ENCODE data around the gene RPL18. TPM values are rescaled to one million over a fixed set of nuclear protein-coding genes. Genes with fewer than 3 reads are reported as not detected.
"Not testable (repeated sequence)": the region's sequence is repeated elsewhere in the genome, so short reads cannot be mapped to it uniquely, and the experiment has no call there.

Gene RPL18
- polyA plus RNA-seq (2014; cell fraction: cytosol; rRNA removed): 2,124 and 2,804 TPM in 2 replicates
- polyA plus RNA-seq (2014; cell fraction: nucleus; rRNA removed): 1,314 and 1,437 TPM in 2 replicates

DNA sequence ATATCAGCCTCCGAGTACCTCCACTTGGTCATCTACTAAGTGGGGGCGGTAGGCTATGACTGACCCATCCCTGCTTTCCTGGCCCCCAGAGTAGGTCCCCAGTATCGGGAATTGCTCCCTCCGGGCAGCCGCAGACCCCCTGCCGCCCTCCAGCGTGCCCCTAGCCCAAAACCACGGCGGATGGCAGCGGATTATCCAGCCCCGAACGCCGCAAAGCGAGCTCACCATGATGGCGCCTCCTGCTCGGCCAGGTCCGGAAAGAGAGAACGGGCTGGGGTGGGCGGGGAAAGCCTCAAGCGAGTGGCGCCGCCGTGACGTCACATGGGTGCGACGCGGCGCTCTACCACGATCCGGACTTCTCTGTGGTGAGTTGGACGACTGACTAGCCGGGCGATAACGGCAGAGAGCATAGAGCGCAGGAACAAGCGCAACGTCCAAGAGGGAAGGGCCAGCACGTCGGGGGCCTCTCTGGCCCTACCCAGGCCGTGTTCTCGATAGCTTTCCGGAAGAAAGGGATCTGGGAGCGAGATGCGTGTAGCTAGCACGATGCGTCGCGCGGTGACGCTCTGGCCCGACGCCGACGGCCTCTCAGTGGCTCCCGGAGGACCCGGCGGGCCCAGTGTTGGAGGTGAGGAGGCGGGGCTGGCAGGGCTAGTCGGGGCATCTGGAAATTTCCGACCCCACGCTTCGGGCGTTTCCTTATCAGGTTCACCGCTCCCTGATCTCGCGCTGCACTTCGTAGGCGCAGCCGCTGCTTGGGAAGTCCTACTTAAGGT, at the start of gene RPL18, which contains the start of gene SPHK2:
TSS of gene RPL18 (minus strand) at position 263 of the 776 bp plus-strand sequence. CDS start at position 228, 35 bp downstream.
TSS of gene SPHK2 (plus strand) at position 591 of the 776 bp plus-strand sequence. CDS start 1,009 bp downstream, outside the sequence.
- peak; percentile 98 for DNase-seq (ENCODE audit: low spot score)

DNA sequence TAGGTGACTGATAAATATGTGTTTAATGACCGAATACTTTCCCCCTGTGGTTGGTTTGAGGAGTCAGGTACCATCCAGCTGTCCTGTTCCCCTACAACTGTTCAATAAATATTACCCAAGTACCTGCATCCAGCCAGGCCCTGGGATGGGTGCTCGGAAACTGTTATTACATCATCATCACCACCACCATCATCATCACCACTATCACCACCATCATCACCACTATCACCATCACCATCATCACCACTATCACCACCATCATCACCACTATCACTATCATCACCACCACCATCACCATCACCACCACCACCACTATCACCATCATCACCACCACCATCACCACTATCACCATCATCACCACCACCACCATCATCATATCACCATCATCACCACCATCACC, 49.8 kb upstream of the RPL18 start:
- DNase-seq (ENCODE audit: low spot score): no peak

DNA sequence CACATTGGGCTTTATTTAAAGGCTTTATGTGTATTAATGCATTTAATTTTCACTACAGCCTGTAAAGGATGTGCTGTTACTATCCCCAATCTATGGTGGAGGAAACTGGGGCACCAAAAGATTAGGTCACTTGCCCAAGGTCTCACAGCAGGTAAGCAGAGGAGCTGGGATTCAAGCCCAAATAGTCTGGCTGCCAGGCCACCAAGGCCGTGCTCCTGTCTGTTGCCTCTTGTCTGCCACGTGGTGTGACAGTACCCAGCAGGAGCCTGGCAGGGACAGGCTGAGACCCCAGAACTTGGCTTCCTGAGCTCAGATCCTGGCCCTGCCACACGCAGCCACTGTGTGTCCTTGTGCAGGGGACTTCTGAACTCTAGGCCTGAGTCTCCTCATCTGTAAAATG, 49.4 kb upstream of the RPL18 start:
- DNase-seq (ENCODE audit: low spot score): no peak

DNA sequence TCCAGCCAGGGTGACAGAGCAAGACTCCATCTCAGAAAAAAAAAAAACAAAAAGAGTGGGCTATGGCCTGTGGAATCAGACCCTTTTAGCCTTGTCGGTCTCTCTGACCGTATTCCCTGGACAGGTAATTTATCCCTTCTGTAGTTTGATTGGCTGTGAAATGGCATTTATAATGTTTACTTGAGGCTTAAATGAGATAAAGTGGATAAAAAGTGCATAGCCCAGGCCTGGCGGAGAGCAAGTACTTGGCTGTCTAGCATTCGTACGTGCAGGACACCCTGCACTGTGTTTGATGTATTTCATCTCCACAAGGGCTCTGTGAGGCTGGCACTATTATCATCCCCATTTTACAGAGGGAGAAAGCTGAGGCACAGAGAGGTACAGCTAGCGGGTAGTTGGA, 46.8 kb upstream of the RPL18 start:
- no peak for DNase-seq (ENCODE audit: low spot score)

DNA sequence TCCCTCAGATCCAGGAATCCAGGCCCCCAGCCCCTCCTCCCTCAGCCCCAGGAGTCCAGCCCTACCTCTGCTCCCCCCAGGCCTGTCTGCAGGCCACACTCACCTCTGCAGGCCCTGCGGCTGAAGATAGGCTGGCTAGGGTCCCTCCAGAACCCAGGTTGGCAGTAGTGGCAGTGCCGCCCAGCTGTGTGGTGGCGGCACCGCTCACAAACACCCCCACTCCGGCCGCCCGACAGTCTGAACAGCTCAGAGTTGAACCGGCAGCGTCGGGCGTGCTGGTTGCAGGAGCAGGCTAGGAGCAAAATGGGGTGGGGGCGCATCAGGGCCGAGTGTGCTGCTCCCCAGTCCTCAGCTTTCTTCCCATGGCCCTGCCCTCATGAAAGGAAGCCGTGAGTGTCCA, 45.5 kb upstream of the RPL18 start:
- no peak for DNase-seq (ENCODE audit: low spot score)

DNA sequence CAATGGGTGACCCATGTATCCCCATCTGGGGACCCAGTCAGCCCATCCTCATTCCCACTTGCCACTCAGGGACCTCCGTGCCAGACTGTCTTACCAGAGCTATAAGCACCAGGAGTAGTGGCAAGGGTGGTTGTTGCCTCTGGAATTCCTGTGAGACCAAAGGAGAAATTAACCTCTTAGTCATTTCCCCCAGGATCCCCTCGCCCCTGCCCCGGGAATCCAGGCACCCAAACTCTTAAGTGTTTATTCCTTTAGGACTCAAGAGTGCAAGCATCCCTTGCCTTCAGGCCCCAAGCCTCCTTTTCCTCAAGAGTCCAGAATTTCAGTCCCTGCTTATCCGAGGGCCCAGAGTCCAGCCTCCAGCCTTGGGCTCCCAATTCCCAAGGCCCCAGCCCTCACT, 44.7 kb upstream of the RPL18 start:
- DNase-seq (ENCODE audit: low spot score): no peak

DNA sequence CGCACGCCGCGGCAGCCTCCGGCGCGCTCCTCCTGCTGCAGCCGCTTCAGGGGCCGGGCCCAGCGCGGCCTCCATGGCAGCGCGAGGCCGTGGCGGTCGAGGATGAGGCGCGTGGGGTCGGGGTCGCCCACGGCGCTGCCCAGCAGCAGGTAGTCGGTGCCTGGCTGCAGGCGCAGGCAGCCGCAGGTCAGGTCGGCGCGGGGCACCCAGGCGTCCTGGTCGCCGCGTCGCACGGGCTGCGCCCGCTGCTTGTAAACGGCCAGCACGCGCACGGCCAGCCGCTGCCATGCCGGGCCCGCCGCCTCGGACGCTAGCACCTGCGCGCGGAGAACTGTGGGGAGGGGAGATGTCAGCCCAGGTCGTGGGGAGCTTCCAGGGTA, 42.7 kb upstream of the RPL18 start:
- DNase-seq (ENCODE audit: low spot score): no peak

DNA sequence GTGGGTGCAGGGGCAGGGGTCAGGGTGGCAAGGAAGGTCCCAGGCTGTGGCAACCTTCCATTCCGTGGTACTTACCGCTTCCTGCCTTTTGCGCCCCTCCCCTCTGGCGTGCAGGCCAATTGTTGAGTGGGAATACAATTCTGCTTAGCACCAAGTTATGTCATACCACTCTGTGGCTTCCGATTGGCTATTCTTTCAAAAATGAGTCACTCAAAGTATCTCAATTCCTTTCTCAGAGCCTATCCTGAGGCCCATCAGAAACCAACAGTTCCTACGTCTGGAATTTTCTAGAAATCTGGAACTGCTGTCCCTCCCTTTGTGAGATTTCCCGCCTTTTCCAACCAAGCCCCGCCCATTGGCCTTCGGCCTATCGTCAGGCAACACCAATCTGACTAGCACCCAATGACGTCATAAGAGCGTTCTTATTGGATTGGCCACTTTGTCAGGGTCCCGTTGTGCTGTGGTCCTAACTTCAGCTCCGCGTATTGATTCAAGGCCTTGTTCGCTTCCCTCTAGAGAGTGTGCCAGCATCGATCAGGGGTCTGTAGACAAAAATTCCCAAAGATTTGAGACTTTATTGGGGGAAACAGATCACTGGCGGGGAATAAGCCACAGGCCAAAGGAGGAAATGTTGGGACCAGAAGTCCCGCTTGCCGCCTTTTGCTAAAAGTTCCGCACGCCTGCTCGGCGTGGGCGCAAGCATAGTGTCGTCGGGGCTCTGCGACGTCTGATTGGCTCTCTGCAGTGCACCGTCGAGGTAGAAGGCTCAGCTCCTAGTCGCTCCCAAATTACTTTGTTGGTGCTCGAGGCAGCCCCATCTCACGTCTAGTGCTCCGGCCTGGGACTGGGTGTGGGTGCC, 42.1 kb upstream of the RPL18 start:
- peak; percentile 68 for DNase-seq (ENCODE audit: low spot score)

DNA sequence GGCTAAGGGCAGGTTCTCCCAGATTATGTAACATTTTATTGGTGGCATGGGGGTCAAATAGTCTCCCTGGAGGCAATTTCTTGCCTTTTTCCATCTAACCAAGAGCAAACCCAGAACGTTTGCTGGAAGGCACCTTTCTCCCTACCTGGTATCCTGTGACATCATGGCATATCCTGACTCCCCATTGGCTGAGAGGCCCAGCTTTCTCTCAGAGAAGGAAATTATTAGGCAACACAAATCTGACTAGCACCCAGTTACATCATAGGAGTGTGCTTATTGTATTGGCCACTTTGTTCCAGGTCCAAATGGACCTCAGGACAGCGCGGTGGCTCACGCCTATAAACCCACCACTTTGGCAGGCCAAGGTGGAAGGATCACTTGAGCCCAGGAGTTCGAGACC, 40.8 kb upstream of the RPL18 start:
- no peak for DNase-seq (ENCODE audit: low spot score)

DNA sequence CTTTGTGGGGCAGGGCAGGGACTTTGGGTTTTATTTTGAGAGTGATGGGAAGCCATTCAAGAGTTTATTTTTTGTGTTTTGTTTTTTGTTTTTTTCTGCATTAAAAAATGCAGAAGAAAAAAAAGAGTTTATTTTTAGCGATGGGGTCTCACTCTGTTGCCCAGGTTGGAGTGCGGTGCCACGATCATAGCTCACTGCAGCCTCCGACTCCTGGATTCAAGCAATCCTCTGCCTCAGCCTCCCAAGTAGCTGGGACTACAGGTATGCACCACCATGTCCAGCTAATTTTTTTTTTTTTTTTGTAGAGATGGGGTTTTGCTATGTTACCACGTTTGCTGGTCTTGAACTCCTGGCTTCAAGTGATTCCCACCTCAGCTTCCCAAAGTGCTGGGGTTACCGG, 39.5 kb upstream of the RPL18 start:
- DNase-seq (ENCODE audit: low spot score): no peak

DNA sequence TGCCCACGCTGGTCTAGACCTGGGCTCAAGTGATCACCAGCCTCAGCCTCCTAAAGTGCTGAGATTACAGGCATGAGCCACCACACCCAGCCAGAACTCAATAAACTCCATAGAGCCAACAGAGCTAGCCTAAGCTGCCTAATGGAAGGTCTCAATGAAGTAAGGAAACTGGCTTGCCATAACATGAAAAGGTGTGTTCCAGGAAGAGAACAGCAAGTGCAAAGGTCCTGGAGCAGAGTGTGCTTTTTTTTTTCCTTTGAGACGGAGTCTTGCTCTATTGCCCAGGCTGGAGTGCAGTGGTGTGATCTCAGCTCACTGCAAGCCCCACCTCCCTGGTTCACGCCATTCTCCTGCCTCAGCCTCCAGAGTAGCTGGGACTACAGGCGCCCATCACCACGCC, 38.9 kb upstream of the RPL18 start:
- DNase-seq (ENCODE audit: low spot score): not testable (repeated sequence)

DNA sequence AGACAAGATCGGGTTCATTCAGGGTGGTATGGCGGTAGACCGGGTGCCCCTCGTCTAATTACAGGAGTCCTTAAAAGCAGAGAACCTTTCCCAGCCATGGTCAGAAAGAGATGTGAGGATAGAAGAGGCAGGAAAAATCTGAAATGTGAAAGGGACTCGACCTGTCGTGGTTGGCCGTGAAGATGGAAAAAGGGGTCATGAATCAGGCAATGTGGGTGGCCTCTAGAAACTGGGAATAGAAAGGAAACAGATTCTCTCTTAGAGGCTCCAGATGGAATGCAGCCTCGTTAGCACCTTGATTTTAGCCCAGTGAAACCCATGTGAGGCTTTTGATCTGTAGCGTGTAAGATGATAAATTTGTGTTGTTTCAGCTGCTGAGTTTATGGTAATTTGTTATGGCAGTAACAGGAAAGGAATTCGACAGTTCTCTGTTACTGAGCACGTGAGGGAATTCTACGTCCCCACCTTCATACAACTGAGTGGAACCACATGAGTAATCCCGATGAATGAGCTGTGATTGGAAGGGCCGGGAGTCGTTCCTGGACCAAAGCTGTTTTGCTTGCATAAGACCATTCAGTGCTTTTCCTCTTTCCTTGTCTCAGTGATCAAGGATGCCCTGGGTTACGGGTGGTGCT, 38.0 kb upstream of the RPL18 start:
- DNase-seq (ENCODE audit: low spot score): no peak

DNA sequence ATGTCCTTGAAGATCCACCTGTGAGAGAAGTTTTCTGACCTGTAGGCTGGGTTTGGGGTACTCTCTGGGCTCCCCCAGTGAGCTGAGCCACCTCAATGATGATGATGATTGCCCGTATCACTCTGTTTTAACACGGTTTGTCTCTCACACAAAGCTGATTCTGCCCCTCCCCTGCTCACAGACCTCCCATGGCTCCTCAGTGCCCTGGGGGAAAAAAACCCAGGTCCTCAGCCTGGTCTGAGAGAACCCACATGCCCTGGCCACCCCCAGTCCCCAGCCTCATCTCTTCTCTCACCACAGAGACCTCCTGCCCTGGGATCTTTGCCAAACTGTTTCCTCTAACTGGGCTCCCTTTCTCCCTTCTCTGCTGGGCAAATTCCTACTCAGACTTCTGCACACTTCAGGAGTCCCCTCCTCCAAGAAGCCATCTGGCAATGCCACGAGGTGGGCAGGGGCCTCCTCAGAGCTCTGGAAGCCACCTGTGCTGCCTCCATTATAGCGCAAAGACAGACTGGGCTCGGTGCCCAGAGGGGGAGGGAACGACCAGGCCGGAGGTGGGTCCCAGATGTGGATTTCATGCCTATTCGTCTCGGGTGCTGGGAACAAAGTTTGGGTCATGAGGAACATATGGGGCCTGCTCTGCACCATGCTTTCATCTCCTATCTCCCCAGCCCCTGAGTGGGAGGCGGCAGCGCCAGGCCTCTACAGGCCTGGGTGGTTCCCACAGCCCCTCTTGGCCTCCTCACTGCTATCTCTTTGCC, 35.5 kb upstream of the RPL18 start:
- DNase-seq (ENCODE audit: low spot score): no peak

DNA sequence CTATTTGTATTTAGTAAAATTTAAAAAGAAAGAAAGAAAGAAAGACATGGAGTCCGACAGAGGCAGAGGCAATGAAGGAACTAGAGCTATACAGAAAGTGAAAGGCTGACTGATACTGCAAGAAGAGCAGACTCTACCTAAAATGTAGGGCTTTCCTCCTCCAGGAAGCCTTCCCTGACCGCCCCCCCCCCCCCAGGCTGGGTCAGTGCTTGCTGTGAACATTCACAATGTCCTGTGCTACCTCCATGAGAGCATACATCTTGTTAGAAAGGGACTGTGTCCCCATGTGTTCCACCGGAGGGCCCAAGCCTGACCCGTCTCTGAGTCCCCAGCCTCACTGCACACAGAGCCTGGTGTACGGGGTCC, 32.7 kb upstream of the RPL18 start:
- no peak for DNase-seq (ENCODE audit: low spot score)

DNA sequence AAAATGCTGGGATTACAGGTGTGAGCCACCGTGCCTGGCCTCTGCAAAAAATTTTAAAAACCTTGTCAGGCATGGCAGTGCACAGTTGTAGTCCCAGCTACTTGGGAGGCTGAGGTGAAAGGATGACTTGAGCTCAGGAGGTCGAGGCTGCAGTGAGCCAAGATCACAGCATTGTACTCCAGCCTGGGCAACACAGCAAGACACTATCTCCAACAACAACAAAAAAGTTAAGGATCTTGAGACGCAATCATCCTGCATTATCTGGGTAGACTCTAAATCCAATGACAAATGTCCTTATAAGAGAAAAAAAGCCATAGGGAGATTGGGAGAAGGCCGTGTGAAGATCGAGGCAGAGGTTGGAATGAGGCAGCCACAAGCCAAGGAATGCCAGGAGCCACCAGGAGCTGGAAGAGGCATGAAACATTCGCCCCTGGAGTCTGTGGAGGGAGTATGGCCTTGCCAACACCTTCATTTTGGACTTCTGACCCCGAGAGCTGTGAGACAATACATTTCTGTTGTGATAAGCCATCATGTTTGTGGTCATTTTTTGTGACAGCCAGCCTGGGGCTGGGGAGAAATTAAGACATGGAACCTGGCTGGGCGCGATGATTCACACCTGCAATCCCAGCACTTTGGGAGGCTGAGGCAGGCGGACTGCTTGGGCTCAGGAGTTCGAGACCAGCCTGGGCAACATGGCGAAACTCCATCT, 32.1 kb upstream of the RPL18 start:
- no peak for DNase-seq (ENCODE audit: low spot score)

DNA sequence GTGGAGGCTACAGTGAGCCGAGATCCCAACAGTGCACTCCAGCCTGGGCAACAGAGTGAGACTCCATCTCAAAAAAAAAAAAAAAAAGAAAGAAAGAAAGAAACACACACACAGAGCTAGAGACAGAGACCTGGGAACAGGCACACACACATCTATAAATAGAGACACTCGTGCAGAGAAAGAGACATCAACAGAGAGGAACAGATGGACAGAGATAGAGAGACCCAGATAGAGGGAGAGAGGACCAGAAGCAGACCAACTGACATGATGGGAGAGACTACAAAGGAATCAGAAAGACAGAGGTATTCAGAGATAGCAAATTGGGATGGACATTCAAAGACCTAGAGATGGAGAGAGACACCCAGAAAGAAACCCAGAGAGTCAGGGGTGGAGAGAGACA, 29.2 kb upstream of the RPL18 start:
- no peak for DNase-seq (ENCODE audit: low spot score)

DNA sequence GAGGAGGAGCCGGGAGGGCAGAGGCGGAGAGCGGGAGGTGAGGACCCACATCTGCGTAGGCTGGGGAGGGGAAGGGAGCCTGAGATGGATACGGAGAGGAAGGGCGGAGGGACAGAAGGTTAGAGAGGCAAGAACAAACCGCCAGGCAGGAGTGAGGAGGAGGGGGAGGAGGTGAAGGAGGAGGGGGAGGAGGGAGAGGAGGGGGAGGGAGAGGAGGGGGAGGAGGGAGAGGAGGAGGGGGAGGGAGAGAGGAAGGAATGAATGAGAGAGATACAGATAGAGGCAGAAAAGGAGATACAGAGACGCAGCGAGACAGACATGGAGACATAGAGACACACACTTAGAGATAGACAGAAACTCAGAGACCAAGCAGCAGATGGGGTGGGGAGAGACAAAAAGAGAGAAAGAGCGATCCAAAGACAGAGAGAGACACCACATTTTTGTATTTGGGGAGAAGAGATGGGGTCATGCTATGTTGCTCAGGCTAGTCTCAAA, 27.8 kb upstream of the RPL18 start:
- DNase-seq (ENCODE audit: low spot score): no peak

DNA sequence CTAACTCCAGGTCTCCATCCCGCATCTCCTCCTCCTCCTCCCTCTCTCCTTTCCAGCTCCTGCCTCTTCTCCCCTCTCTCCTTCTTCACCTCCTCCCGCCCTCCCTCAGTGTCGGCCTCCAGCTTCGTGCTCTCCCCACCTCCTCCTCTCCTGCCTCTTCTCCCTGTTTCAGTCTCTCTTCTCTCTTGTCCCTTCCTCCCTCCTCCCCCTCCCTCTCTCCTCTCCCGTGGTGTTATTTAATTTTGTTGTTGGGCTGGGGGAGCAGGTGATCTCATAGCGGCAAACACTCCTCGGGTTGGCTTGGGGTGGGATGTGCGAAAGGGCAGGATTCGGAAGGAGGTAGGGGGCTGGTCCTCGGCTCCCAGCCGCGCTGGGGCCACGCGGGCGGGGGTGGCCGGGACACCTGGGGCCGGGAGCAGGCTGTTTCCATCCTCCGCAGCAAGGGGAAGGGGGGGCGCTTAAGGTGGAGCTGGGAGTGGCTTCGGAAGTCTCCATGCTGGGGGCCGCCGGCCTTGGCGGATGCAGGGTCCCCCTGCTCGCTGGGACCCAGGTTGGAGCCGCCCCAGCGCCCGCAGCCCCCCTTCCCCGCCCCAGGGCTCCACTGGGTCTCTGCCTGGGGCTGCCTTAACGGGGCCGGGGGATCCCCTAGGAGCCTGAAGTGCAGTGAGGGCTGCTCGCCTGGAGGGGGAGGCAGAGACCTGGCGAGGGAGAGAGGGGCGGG, 27.2 kb upstream of the RPL18 start, which contains the start of gene CA11:
TSS of gene CA11 (minus strand) at position 187 of the 721 bp plus-strand sequence. CDS start 555 bp downstream, outside the sequence.
- DNase-seq (ENCODE audit: low spot score): peak; percentile 82

DNA sequence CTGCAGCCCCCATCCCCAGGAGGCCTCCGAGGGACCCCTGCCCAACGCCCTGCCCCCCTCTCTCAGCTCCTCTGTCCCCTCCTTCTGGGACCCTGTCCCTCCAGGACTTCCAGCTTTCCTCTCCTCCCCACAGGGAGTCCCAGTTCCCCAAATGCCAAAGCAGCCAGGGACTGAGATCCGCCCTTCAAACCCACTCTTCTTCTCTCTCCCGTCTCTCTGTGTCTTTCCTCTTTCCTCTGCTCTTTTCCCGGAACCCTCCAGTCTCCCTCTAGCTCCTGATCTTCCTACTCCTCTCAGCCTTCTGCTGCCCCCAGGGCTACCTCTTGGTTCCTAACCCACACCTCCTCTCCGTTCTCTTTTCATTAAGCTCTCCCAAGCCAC, 26.6 kb upstream of the RPL18 start:
- DNase-seq (ENCODE audit: low spot score): no peak
